ENCODE results near the gene SLC18A3. TPM values are rescaled to one million over a fixed set of nuclear protein-coding genes. Genes with fewer than 3 reads are reported as not detected.

Gene SLC18A3
- total RNA-seq, 2 experiments from 2014 or later, result not detected

DNA sequence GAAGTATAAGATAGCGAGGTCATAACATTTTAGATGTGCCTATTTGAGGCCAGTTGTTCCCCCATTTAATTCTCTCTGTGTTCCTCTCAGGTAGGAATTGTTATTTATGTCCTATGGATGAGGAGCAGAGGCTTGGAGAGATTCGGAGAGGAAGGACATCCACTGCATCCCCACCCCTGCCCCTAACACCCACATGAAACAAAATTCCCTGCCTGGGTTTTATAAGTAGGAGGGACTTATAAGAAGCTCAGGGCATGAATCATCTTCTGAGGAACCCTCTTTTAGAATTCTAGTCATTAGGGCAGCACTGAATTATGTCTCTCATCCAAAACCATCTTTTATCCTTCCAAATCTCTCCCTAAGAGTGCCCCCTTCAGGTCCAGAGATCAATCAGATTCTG, 8.7 kb downstream of the SLC18A3 start:
- TF ChIP-seq, protein P1, sequence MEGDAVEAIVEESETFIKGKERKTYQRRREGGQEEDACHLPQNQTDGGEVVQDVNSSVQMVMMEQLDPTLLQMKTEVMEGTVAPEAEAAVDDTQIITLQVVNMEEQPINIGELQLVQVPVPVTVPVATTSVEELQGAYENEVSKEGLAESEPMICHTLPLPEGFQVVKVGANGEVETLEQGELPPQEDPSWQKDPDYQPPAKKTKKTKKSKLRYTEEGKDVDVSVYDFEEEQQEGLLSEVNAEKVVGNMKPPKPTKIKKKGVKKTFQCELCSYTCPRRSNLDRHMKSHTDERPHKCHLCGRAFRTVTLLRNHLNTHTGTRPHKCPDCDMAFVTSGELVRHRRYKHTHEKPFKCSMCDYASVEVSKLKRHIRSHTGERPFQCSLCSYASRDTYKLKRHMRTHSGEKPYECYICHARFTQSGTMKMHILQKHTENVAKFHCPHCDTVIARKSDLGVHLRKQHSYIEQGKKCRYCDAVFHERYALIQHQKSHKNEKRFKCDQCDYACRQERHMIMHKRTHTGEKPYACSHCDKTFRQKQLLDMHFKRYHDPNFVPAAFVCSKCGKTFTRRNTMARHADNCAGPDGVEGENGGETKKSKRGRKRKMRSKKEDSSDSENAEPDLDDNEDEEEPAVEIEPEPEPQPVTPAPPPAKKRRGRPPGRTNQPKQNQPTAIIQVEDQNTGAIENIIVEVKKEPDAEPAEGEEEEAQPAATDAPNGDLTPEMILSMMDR (IDR thresholded peaks at IDR 0.05), result no peak
- CTCF ChIA-PET, result no interaction called here

DNA sequence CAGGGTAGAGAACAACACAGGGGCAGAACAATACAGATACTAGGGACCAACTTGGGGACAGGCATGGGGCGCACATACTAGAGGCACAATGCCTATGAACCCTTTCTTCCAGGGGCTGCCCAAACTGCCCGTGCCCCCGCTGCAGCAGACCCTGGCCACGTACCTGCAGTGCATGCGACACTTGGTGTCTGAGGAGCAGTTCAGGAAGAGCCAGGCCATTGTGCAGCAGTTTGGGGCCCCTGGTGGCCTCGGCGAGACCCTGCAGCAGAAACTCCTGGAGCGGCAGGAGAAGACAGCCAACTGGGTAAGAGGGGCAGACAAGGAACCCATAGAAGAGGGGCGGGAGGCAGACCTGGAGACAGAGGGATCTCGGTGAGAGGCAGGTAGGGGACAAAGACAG, 9.5 kb downstream of the SLC18A3 start:
- Mint-ChIP-seq H3K9me3 (no peaks in the 10 kb centered on the region), H3K4me1 (ENCODE audit: low read depth) (no peaks in the 10 kb centered on the region), H3K4me3 (no peak overlapping the region), H3K27me3 (peaks cover 71% of the 10 kb centered on the region), H3K36me3 (ENCODE audit: low read depth) (no peaks in the 10 kb centered on the region), H3K27ac (no peak overlapping the region)
- TF ChIP-seq, protein P1 (IDR thresholded peaks at IDR 0.05), result no peak
- DNase-seq (no peak), ATAC-seq (ENCODE audit: poor library complexity) (no peak)
- Histone ChIP-seq H3K4me3 (ENCODE audit: low read length) (no peak overlapping the region), H3K4me1 (ENCODE audit: insufficient read depth, low read length) (peaks cover 1% of the 10 kb centered on the region), H3K27ac (ENCODE audit: low read depth in 1 of 2, low read length in 2 of 2) (no peak overlapping the region), H3K27me3 (ENCODE audit: control insufficient read depth in 1 of 2, insufficient read depth in 2 of 2, low read length in 2 of 2) (peaks cover 23 to 45% of the 10 kb centered on the region in 2 experiments), H3K9me3 (ENCODE audit: control insufficient read depth in 1 of 2, insufficient read depth in 1 of 2, low read length in 2 of 2) (peaks cover 0 to 15% of the 10 kb centered on the region in 2 experiments), H3K36me3 (ENCODE audit: insufficient read depth, low read length) (no peaks in the 10 kb centered on the region)
- CTCF ChIA-PET, result no interaction called here
- intact Hi-C loops (cut with DNase I, micrococcal nuclease), result no loop called here
- POLR2A ChIA-PET, result no interaction called here

More for the DNA sequence above, 8.7 kb downstream of the SLC18A3 start:
- H3K9me3 ChIP-seq (ENCODE audit: control insufficient read depth in 1 of 2, insufficient read depth in 1 of 2, low read length in 2 of 2), result peaks cover 0 to 18% of the 10 kb centered on the region in 2 experiments
- no peaks in the 10 kb centered on the region for H3K9me3 Mint-ChIP-seq
- H3K27me3 Mint-ChIP-seq, result peaks cover 74% of the 10 kb centered on the region
- DNase-seq (no peak), ATAC-seq (ENCODE audit: poor library complexity) (no peak)
- H3K4me1 Mint-ChIP-seq (ENCODE audit: low read depth), result no peaks in the 10 kb centered on the region
- POLR2A ChIA-PET, result no interaction called here
- no peak overlapping the region for H3K4me3 Mint-ChIP-seq
- no peaks in the 10 kb centered on the region for H3K36me3 ChIP-seq (ENCODE audit: insufficient read depth, low read length)
- H3K4me1 ChIP-seq (ENCODE audit: insufficient read depth, low read length), result peaks cover 5% of the 10 kb centered on the region
- peaks cover 28 to 52% of the 10 kb centered on the region in 2 experiments for H3K27me3 ChIP-seq (ENCODE audit: control insufficient read depth in 1 of 2, insufficient read depth in 2 of 2, low read length in 2 of 2)
- no peaks in the 10 kb centered on the region for H3K36me3 Mint-ChIP-seq (ENCODE audit: low read depth)
- H3K27ac ChIP-seq (ENCODE audit: low read depth in 1 of 2, low read length in 2 of 2), result no peak overlapping the region
- H3K27ac Mint-ChIP-seq, result no peak overlapping the region
- intact Hi-C loops (cut with DNase I, micrococcal nuclease), result no loop called here
- H3K4me3 ChIP-seq (ENCODE audit: low read length), result no peak overlapping the region

DNA sequence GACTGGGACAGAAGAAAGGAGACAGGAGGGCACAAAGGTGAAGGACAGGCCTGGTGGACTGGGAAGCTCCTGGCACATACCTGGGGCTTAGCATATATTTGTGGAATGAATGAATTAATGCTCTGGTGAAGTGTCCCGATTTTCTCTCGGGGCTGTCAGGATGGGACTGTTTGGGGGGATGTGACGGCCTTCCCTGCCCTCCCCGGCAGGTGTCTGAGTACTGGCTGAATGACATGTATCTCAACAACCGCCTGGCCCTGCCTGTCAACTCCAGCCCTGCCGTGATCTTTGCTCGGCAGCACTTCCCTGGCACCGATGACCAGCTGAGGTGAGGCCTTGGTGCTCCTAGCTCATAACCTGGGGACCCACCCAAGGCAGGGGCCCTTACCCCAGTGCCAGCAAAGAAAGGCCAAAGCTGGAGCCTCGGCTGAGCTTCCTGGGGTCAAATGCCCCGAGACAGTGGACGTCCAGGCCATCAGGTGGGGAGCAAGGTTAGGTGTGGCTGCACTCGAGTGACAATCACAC, 10.2 kb downstream of the SLC18A3 start:
- Histone ChIP-seq H3K4me3 (ENCODE audit: low read length) (no peak overlapping the region), H3K9me3 (ENCODE audit: control insufficient read depth in 1 of 2, insufficient read depth in 1 of 2, low read length in 2 of 2) (peaks cover 0 to 11% of the 10 kb centered on the region in 2 experiments), H3K27me3 (ENCODE audit: control insufficient read depth in 1 of 2, insufficient read depth in 2 of 2, low read length in 2 of 2) (peaks cover 16 to 38% of the 10 kb centered on the region in 2 experiments), H3K4me1 (ENCODE audit: insufficient read depth, low read length) (no peaks in the 10 kb centered on the region), H3K36me3 (ENCODE audit: insufficient read depth, low read length) (no peaks in the 10 kb centered on the region), H3K27ac (ENCODE audit: low read depth in 1 of 2, low read length in 2 of 2) (no peak overlapping the region)
- ChIA-PET POLR2A (no interaction called here), CTCF (no interaction called here)
- no peaks in the 10 kb centered on the region for H3K9me3 Mint-ChIP-seq
- no peaks in the 10 kb centered on the region for H3K36me3 Mint-ChIP-seq (ENCODE audit: low read depth)
- TF ChIP-seq, protein P1 (IDR thresholded peaks at IDR 0.05), result no peak
- intact Hi-C loops (cut with DNase I, micrococcal nuclease), result no loop called here
- no peak for DNase-seq
- no peak for ATAC-seq (ENCODE audit: poor library complexity)
- H3K27ac Mint-ChIP-seq, result no peak overlapping the region
- H3K4me3 Mint-ChIP-seq, result no peak overlapping the region
- peaks cover 69% of the 10 kb centered on the region for H3K27me3 Mint-ChIP-seq
- H3K4me1 Mint-ChIP-seq (ENCODE audit: low read depth), result no peaks in the 10 kb centered on the region
